Fibroblast of the aortic adventitia (primary cell): ENCODE data around the gene BTBD1. TPM values are rescaled to one million over a fixed set of nuclear protein-coding genes. Genes with fewer than 3 reads are reported as not detected.
"Not testable (repeated sequence)": the region's sequence is repeated elsewhere in the genome, so short reads cannot be mapped to it uniquely, and the experiment has no call there.

Source experiments
- DNase-seq: peaks from one replicate; pipeline ENCODE4 v3.0.0-alpha.2; 2010; ENCODE audit warnings: low read depth
- H3K4me3 ChIP-seq: 2 replicates; pipeline ENCODE4 v1.5.1; 2011; ENCODE audit warnings: low read depth, mild to moderate bottlenecking, control low read depth, low read length, moderate library complexity
- CTCF ChIP-seq: IDR thresholded peaks from 2 replicates; pipeline ENCODE4 v1.5.1; 2011; ENCODE audit warnings: mild to moderate bottlenecking, low read length, control low read depth, inconsistent platforms; ENCODE audit not compliant: insufficient read depth
- total RNA-seq: library from RNA; depleted of rRNA; stranded (reverse); fragments of >200 nt; gene quantifications from 2 replicates; pipeline ENCODE4 v1.2.3, GENCODE V29; 2012; ENCODE audit warnings: low replicate concordance

Gene BTBD1
- total RNA-seq, 1 donor = 102 TPM

GRCh38 chr15:83012636-83013035 lies 54.4 kb downstream of the BTBD1 start:
- no peak for DNase-seq
- TF ChIP-seq CTCF = no peak
- H3K4me3 ChIP-seq = no peak overlapping the region

GRCh38 chr15:83012076-83012426 lies 55.0 kb downstream of the BTBD1 start:
- no peak for TF ChIP-seq CTCF
- no peak for DNase-seq
- H3K4me3 ChIP-seq = peak overlapping the region; percentile 100

DNA sequence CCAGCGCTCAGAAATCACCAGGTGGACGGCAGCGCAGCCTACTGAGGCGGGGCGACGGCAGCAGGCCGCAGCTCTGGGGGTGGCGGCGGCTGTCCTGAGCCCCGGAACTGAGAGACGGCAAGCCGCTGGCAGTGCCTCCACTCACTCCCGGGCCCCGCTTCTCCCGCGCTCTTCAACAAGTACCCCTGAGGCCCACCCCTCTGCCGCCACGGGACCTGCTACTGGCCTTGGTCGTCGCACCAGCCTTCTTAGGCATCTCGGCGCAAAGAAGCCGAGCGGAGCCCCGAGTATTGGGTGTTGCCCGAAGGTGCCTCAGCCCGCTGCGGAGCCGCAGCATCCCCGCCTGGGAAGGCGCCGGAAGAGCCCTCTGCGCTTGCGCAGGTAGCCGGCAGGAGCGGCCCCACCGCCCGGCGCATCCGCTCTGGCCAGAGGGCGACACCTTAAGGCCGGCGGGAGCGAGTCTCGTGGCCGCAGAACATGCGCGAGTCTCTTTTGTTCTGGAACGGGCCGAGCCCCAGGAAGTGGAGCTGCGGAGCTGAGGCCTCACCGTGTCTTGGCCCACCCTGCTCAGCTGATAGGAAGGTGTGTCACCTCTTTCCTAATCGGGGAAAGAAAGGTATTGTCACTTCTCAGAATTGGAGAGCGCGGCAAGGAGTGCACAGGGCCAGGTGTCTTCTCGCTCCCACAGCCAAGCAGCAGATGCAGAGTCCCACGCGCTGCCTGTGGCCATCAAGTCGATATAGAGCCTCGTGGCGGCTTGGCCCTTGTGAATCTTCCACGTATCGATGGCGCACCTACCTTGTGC lies 55.6 kb downstream of the BTBD1 start, which contains the start of gene C15orf40:
C15orf40 (minus strand) TSS at position 369 of the 805 bp plus-strand sequence; CDS start at position 337, 32 bp downstream.
- peak; percentile 66 for TF ChIP-seq CTCF
- peak; percentile 89 for DNase-seq
- peak within 1 kb of the TSS; percentile 100 for H3K4me3 ChIP-seq

- peak; percentile 81 for DNase-seq
- H3K4me3 ChIP-seq = peak overlapping the region; percentile 100
- TF ChIP-seq CTCF = peak; percentile 94
These were observed 56.3 kb downstream of the BTBD1 start for GRCh38 chr15:83010709-83011270.

DNA sequence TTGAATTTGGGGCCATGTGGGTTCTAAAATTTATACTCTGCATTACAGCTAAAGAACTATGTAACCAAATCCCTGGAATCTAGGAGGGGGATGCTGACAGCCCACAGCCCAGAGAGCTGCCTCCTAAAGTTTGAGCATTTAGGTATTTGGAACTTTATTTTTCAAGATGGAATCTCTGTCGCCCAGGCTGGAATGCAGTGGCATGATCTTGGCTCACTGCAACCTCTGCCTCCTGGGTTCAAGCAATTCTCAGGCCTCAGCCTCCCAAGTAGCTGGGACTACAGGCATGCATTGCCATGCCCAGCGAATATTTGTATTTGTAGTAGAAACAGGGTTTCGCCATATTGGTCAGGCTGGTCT lies 66.4 kb downstream of the BTBD1 start:
- not testable (repeated sequence) for H3K4me3 ChIP-seq, DNase-seq

DNA sequence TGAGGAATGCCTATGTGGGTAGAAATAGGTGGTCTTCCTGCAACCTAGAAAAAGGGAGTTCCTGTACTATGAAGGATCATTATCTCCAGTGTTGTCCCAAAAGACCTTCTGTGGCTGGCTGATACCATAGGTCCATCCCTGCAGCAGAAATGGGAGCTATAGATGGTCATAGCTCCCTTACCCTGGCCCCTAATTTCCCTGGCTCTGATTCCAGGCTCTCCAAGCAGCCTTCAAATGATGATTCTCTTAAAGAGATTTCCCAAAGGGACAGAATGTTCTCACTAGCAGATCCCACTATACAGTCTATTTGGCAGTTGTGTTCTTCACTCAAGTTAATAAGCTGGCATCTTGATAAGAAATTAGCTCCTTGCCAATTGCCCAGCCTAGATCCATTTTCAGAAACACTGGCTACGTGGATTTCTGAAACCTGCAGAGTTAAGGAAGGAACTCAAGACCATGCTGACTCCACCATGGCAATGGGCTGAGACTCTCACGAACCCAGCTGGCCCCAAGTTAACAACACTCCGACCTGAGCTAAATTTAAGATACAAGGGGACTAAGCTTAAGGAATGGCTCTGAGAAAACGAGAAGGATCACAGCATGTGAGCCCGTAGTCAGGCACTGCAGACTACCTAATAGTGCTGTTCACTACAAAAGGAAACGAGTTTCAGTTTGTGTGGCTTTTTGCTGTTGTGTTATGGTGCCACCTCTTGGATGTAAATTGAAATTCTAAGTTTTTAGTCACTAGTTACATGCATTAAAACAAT lies 67.0 kb downstream of the BTBD1 start:
- TF ChIP-seq CTCF = peak; percentile 54
- DNase-seq = peak; percentile 82
- H3K4me3 ChIP-seq = peak overlapping the region; percentile 64

DNA sequence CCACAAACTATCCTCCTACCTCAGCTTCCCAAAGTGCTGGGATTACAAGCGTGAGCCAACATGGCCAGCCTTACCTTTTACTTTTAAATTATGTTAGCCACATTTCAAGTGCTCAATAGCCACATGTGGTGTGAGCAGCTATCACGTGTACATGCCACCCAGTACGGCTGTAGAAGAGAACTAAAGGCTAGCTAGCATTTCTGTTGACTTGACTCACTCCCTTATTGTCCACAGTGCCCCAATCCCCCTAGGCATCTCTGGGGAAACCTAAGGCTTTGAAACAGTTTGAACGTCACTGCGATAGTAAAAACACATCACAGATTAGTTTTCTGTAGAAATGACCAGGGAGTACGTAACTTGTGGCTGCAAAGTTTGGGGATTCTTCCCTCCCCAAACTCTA lies 67.6 kb downstream of the BTBD1 start:
- H3K4me3 ChIP-seq = no peak overlapping the region
- no peak for TF ChIP-seq CTCF
- no peak for DNase-seq
